Type B pancreatic cell (in vitro differentiated cells): Measurements from ENCODE around the gene PI4KA. TPM values are rescaled to one million over a fixed set of nuclear protein-coding genes. Genes with fewer than 3 reads are reported as not detected.

ENCODE experiments used
- DNase-seq: peaks from one replicate; pipeline ENCODE4 v3.0.0; 2021; ENCODE audit warnings: mixed read lengths; ENCODE audit not compliant: unreplicated experiment; ENCODE audit errors: extremely low spot score
- H3K27ac Mint-ChIP-seq: 2 replicates; pipeline ENCODE4 v1.8.0; 2021; ENCODE audit warnings: mild to moderate bottlenecking, mixed read lengths
- H3K27me3 Mint-ChIP-seq: 2 replicates; pipeline ENCODE4 v1.8.0; 2021; ENCODE audit warnings: mixed read lengths
- H3K36me3 Mint-ChIP-seq: 2 replicates; pipeline ENCODE4 v1.8.0; 2021; ENCODE audit warnings: mixed read lengths
- H3K4me1 Mint-ChIP-seq: one replicate; pipeline ENCODE4 v1.8.0; 2021; ENCODE audit warnings: mixed read lengths; ENCODE audit not compliant: unreplicated experiment
- H3K4me3 Mint-ChIP-seq: 2 replicates; pipeline ENCODE4 v1.8.0; 2021; ENCODE audit warnings: mild to moderate bottlenecking, mixed read lengths
- H3K9me3 Mint-ChIP-seq: 2 replicates; pipeline ENCODE4 v1.8.0; 2021; ENCODE audit warnings: mixed read lengths
- total RNA-seq: library from RNA; stranded (reverse); gene quantifications from 2 replicates; pipeline ENCODE4 v1.2.1, GENCODE V29; 2021; ENCODE audit warnings: low replicate concordance
- TF ChIP-seq, protein P1 (sequence below): fragments of 200-600 bp; sonication (generic); conservative IDR thresholded peaks from 2 replicates; pipeline ENCODE4 v1.5.0; 2021; ENCODE audit warnings: antibody characterized with exemption, mild to moderate bottlenecking

PI4KA gene
- total RNA-seq, 1 donor from 2014 or later: 120 TPM

DNA sequence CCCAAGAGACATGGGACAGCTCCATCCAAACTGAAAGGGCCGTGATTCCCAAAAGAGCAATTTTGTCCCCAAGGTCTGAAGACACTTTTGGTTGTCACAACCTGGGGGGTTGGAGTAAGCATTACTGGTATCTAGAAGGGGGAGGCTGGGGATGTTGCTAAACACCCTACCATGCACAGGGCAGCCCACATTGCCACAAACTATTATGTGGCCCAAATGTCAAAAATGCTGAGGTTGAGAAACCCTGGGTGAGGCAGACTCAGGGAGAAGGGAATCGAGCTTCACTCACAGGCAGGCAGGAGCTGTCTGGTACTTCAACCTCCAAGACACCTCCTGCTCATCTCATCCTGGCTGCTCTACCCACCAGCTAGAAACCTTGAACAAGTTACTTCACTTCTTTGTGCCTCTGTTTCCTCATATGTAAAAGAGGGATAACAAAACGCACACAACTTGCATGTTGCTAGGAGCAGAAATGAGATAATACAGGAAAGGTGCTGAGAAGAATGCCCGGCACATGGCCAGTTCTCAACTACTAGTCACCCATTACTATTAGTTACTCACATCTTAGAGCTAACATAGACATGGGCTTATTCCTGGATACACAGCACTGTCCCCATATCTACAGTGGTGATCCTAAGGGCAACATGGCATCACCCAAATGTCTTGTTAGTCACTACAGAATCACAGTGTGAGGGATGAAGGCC, 75.9 kb downstream of the PI4KA start:
- DNase-seq: no peak
- peaks cover 3% of the 10 kb centered on the region for H3K4me1 Mint-ChIP-seq
- H3K27ac Mint-ChIP-seq: no peak overlapping the region
- peaks cover 1% of the 10 kb centered on the region for H3K36me3 Mint-ChIP-seq
- H3K4me3 Mint-ChIP-seq: no peak overlapping the region
- no peaks in the 10 kb centered on the region for H3K9me3 Mint-ChIP-seq
- no peaks in the 10 kb centered on the region for H3K27me3 Mint-ChIP-seq
- TF ChIP-seq, protein P1, sequence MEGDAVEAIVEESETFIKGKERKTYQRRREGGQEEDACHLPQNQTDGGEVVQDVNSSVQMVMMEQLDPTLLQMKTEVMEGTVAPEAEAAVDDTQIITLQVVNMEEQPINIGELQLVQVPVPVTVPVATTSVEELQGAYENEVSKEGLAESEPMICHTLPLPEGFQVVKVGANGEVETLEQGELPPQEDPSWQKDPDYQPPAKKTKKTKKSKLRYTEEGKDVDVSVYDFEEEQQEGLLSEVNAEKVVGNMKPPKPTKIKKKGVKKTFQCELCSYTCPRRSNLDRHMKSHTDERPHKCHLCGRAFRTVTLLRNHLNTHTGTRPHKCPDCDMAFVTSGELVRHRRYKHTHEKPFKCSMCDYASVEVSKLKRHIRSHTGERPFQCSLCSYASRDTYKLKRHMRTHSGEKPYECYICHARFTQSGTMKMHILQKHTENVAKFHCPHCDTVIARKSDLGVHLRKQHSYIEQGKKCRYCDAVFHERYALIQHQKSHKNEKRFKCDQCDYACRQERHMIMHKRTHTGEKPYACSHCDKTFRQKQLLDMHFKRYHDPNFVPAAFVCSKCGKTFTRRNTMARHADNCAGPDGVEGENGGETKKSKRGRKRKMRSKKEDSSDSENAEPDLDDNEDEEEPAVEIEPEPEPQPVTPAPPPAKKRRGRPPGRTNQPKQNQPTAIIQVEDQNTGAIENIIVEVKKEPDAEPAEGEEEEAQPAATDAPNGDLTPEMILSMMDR: no peak

DNA sequence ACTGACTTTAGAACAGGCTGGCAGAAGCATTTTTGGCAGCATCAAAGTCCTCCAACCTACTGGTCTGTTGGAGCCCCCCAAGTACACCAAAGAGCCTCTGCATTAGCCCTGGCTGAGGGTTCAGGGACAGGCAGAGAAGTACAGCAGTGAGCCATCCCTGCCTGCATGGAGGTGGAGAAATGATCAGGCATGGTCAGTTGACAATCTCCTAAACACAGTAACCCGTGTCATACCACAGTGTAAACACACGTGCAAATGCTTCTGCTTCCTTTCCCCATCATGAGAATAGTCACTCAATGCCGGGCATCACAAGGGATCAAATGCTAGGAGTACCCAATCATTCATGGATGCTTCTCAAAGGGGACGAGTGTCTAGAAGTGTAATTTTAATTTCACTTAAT, 76.5 kb downstream of the PI4KA start:
- no peak overlapping the region for H3K4me3 Mint-ChIP-seq
- no peak overlapping the region for H3K27ac Mint-ChIP-seq
- no peak for DNase-seq
- no peaks in the 10 kb centered on the region for H3K27me3 Mint-ChIP-seq
- H3K4me1 Mint-ChIP-seq: peaks cover 7% of the 10 kb centered on the region
- no peaks in the 10 kb centered on the region for H3K9me3 Mint-ChIP-seq
- H3K36me3 Mint-ChIP-seq: peaks cover 5% of the 10 kb centered on the region
- TF ChIP-seq, protein P1: no peak

DNA sequence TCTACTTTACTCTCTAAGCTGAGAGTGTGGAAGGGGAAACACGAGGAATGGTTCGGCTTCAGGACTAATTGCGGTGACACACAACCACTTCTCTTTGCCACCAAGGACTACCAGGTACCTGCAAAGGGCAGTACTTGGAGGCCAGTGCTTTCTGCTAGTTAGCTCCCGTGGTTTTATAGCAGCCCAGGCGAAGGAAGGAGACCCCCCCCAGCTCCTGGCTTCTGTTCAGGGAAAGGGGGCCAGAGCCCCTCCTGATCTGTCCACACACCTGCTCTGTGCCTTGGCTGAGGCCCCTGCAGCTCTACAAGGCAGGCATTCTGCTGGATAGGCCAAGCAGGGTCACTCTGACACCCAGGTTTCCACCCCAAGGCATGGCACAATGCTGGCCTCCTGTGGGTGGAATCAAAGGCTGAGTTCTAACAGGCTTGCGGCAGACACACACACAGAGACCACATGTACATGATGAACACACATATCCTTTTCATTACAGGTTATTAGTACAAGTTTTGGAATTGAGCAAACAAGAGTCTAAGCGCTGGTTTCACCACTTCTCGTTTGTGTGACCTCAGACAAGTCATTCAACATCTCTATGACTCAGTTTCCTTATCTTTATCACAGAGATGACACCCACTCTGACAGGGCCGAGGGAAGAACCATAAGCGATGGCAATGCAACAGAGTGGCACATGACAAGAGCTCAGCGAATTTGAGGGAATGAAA, 77.2 kb downstream of the PI4KA start:
- DNase-seq: no peak
- no peak overlapping the region for H3K27ac Mint-ChIP-seq
- H3K4me1 Mint-ChIP-seq: peaks cover 7% of the 10 kb centered on the region
- H3K36me3 Mint-ChIP-seq: peaks cover 5% of the 10 kb centered on the region
- H3K4me3 Mint-ChIP-seq: no peak overlapping the region
- no peaks in the 10 kb centered on the region for H3K9me3 Mint-ChIP-seq
- TF ChIP-seq, protein P1: no peak
- H3K27me3 Mint-ChIP-seq: no peaks in the 10 kb centered on the region

DNA sequence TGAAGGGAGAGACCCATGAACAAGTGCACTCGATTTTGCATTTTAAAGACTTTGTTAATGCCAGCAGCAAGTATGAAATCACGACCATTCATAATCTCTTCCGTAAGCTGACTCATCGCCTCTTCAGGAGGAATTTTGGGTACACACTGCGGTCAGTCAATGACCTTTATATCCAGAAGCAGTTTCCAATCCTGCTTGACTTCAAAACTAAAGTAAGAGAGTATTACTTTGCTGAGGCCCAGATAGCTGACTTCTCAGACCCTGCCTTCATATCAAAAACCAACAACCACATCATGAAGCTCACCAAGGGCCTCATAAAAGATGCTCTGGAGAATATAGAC, 78.8 kb downstream of the PI4KA start:
- Mint-ChIP-seq H3K27me3 (no peaks in the 10 kb centered on the region), H3K4me3 (no peak overlapping the region), H3K27ac (no peak overlapping the region), H3K4me1 (peaks cover 7% of the 10 kb centered on the region), H3K36me3 (peaks cover 5% of the 10 kb centered on the region), H3K9me3 (no peaks in the 10 kb centered on the region)
- TF ChIP-seq, protein P1: no peak
- DNase-seq: no peak

DNA sequence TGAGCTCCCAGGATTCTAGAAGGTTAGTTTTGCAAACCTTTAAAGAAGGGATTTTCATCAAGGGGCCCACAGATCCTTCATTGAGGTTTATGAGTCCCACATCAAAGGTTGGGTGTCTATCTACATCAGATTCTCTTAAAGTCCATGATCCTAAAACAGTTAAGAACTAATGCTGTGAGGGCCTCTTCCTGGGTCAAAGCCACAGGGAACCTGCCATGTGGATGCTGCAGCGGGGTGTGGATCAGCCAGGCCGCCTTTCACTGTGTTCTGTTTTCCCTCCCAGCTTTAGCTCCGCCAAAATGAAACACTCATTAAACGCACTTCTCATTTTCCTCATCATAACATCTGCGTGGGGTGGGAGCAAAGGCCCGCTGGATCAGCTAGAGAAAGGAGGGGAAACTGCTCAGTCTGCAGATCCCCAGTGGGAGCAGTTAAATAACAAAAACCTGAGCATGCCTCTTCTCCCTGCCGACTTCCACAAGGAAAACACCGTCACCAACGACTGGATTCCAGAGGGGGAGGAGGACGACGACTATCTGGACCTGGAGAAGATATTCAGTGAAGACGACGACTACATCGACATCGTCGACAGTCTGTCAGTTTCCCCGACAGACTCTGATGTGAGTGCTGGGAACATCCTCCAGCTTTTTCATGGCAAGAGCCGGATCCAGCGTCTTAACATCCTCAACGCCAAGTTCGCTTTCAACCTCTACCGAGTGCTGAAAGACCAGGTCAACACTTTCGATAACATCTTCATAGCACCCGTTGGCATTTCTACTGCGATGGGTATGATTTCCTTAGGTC, 79.4 kb downstream of the PI4KA start:
- no peaks in the 10 kb centered on the region for H3K9me3 Mint-ChIP-seq
- H3K36me3 Mint-ChIP-seq: peaks cover 5% of the 10 kb centered on the region
- TF ChIP-seq, protein P1: no peak

More for the DNA sequence above, 79.4 kb downstream of the PI4KA start:
- Mint-ChIP-seq H3K27me3 (no peaks in the 10 kb centered on the region), H3K27ac (peak overlapping the region; percentile 99), H3K4me3 (no peak overlapping the region), H3K4me1 (peaks cover 7% of the 10 kb centered on the region)
- DNase-seq: no peak
